ENCODE data around the gene SEPTIN1.

The SEPTIN1 gene, protein sequence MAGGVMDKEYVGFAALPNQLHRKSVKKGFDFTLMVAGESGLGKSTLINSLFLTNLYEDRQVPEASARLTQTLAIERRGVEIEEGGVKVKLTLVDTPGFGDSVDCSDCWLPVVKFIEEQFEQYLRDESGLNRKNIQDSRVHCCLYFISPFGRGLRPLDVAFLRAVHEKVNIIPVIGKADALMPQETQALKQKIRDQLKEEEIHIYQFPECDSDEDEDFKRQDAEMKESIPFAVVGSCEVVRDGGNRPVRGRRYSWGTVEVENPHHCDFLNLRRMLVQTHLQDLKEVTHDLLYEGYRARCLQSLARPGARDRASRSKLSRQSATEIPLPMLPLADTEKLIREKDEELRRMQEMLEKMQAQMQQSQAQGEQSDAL

DNA sequence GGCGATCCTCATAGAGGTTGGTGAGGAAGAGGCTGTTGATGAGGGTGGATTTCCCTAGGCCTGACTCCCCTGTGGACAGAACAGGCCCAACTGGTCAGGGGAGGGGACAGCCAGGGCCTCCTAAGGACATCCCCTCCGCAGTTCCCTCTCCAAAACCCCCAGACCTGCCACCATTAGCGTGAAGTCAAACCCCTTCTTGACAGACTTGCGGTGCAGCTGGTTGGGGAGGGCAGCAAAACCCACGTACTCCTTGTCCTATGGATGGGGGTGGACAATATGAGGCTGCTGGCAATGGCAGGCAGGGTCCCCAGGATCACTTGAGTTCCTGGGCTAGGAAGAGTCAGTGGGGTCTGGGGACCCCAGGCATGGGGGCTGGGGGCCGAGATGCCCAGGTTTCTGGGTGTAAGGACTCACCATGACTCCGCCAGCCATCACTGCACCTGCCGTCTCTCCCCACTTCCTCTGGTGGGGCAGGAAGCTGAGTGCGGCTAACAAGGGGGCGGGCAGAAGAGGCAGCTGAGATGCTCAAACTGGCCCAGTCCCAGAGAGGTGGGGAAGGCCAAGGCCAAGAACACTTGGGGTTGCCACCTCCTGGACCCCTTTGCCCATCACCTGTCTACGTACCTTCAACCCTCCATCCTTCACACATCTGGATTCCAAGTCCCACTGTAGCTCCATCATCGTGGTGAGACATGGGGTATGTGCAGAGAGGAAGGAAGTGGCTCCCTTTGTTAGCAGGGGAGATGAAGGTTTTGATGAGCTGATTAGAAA is at the start of gene SEPTIN1:
SEPTIN1 (minus strand) TSS at position 451 of the 771 bp plus-strand sequence; CDS start at position 432, 19 bp downstream.
- no peak for DNase-seq (ENCODE audit: low spot score)

DNA sequence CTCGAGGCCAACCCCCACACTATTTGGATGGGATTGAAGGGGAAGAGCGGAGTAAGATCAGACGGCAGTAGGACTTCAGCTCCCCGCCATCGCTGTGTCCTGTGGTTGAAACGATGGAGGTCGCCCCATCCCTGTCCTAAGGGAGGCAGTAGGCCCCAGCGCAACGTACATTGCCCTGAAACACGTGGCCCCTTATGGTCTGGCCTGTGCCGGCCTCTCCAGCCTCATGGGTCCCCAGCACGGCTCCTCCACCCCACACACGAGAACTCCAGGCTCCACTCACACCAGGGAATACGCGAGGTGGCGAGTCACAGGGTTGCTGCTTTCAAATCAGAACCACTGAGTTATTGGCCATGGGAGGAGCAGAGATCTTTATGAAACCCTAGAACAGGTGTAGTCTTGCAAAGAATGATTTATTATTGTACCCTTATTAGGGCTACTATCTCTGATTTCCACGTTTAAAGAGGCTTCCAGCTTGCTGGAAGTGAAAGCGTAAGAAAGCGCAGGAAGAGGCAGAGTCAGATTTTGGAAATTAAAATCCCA is 48.1 kb upstream of the SEPTIN1 start:
- no peak for DNase-seq (ENCODE audit: low spot score)

DNA sequence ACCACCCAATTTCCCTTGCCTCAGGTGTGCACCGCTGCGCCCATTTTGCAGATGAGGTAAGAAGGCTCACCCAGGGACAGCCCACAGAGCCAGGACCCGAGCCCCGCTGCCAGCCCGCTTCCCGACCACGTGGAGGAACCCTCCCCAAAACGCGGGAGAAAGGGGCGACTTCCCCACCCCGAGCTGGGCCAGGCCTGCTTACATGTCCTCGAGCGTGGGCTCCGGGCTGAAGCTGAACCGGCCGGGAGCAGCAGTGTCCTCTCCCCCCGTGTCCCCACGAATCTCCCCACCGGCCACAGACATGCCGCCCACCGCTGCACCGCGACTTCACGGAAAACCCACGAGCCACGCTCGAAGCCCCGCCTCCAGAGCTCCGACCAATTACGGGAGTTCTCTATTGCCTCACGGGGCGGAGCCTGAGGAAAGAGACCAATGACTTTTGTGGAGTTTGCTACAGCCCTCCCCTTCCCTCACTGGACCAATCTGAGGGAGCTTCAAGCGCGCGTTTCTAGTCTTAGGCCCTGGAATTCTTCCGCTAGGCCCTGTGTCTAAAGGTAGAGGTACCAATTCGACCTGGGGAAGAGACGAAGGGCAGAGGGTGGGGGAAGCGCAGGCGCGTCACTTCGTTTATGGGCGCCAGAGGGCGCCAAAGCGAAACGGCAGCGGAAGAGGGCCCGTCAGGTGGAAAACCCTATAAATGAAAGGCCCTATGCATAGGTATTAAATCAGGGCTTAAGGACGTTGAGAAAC is 47.5 kb upstream of the SEPTIN1 start, which contains the start of gene DCTPP1:
DCTPP1 (minus strand) TSS at position 353 of the 750 bp plus-strand sequence; CDS start at position 303, 50 bp downstream.
- peak; percentile 92 for DNase-seq (ENCODE audit: low spot score)

DNA sequence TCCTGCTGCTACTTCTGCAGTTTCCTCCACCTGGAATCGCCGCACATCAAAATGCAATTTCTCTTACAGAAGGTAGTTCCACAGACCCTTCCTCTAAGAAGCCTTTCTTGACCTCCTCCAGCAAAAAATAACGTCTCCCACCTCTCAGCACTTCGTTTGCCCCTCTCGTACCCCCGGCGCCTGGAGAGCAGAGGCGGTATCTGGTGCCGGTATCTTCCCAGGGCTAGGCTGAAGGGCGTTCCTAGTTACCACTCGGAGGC is 47.0 kb upstream of the SEPTIN1 start:
- DNase-seq (ENCODE audit: low spot score), result no peak

DNA sequence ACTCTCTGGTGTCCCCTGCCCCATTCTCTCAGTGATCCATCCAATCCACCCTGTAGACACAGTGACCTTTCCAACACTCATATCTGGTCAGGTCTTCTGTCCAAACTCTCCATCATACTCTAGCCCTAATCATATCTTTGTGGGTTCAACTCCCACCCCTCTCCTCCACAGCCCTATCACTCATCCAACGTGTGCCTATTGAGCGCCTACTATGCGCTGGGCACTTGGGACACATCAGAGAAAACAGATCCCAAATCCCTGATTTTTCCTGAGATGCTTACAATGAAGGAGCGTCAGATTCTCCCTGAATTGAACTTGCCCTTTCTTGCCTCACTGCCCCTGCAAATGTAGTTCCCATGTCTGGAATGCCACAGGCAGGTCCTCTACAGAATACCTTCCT is 45.7 kb upstream of the SEPTIN1 start:
- no peak for DNase-seq (ENCODE audit: low spot score)

DNA sequence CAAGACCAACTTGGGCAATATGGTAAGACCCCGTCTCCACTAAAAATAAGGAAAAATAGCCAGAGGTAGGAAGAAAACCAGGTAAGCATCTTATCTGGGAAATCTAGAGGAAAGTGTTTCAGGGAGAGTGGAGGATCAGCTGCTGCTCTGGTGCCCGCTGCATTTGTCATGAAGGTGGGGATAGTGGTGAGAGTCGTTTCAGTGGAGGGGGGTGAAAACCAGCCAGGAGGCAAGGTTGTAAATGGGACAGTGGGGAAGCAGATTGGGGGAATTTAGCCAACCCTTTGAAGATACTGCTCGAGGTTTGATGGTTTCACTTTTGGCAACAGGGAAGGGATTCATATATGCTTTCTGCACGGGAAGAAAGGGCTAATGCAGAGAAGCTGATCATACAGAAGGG is 38.6 kb upstream of the SEPTIN1 start:
- no peak for DNase-seq (ENCODE audit: low spot score)

DNA sequence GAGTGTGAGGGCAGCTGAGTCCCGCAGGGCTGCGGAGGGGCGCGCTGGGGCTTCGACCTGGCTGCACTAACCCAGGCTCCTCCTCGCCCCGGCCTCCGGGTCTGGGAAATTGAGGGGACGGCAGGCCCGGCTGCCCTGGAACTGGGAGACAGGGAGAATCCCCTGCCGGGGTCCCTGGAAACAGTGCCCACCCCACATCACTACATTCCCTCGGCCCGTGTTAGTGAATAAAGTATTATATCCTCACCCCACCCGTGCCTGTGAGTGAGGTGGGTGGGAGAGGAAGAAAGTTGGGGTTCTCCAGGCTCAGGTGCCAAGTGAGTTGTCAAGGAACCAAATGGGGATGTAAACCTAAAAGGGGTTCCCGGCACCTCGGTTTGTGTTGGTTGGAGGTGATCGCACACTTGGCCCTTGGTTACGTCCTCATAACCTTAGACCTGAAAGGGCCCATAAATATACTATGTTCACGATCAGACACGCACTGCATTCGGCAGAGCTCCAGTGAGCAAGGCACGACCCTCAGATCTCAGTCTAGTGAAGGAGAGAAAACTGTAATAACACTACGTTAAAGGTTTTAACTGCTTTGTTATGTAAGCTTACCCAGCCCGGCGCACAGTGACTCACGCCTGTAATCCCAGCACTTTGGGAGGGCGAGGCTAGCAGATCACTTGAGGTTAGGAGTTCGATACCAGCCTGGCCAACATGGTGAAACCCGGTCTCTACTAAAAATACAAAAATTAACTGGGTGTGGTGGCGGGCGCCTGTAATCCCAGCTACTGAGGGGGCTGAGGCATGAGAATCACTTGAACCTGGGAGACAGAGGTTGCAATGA is 36.2 kb upstream of the SEPTIN1 start:
- DNase-seq (ENCODE audit: low spot score), result no peak

DNA sequence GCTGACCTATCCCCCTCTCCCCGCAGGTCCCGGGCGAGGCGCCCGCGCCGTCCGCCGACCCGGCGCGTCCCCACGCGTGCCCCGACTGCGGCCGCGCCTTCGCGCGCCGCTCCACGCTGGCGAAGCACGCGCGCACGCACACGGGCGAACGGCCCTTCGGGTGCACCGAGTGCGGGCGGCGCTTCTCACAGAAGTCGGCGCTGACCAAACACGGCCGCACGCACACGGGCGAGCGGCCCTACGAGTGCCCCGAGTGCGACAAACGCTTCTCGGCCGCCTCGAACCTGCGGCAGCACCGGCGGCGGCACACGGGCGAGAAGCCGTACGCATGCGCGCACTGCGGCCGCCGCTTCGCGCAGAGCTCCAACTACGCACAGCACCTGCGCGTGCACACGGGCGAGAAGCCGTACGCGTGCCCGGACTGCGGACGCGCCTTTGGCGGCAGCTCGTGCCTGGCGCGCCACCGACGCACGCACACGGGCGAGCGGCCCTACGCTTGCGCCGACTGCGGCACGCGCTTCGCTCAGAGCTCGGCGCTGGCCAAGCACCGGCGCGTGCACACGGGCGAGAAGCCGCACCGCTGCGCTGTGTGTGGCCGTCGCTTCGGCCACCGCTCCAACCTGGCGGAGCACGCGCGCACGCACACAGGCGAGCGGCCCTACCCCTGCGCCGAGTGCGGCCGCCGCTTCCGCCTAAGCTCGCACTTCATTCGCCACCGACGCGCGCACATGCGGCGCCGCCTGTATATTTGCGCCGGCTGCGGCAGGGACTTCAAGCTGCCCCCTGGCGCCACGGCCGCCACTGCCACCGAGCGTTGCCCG is 35.4 kb upstream of the SEPTIN1 start:
- DNase-seq (ENCODE audit: low spot score), result peak; percentile 89

DNA sequence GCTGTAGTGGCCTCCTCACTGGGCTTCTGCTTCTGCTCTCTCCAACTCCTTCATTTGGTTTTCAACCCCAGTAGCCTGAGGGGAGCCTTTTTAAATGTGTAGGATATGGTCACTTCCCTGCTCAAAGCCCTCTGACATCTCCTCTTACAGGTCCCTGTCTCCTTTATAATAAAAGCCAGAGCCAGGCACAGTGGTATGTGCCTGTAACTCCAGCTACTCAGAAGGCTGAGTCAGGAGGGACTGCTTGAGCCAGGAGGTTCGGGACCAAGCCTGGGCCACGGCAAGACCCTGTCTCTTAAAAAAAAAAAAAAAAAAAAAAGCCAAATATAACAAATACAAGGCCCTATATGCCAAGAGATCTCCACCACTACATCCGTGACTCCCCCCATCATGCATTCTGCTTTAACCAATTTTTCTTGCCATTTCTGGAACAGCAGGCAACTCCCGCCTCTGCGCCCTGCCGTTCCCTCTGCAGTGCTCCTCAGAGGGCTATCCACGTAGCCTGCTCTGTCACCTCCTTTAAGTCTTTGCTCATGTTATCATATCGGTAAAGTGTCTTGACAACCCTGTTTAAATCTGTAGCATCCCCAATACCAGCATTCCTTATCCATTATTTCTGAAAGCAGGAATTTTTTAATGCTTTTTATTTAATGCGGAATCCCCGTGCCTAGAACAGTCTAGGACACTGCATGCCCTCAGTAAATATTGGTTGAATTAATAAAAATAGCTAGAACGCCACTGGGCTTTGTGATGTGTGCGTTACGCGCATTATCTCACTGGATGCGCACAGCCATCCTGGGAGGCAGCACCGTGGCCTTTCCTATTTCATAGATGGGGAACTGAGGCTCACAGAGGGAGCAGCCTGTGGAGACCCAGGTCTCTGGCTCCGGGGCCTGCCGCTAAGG is 34.5 kb upstream of the SEPTIN1 start:
- DNase-seq (ENCODE audit: low spot score), result no peak

DNA sequence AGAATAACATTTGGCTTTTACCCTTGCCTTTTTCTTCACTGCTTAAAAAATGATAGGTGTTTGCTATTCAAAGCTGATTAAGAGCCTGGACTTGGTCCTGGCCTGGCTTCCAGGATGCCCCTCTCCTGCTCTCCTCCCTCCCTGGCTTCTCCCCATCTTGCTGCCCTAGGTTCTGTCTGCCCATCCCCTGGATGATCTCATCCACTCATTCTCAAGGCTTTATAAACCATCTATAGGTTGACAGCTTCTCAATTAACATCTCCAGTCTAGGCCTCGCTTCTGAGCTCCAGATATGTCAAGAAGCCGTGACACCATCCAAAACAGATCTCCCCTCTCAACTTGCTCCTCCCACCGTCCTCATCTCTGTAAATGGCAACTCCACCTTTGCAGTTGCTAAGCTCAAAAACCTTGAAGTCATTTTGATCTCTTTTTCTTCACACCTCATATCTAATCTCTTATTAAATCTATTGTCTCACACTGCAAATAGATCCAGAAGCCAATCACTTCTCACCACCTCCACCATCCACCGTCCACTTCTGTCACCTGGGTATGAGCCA is 33.8 kb upstream of the SEPTIN1 start:
- DNase-seq (ENCODE audit: low spot score), result no peak

DNA sequence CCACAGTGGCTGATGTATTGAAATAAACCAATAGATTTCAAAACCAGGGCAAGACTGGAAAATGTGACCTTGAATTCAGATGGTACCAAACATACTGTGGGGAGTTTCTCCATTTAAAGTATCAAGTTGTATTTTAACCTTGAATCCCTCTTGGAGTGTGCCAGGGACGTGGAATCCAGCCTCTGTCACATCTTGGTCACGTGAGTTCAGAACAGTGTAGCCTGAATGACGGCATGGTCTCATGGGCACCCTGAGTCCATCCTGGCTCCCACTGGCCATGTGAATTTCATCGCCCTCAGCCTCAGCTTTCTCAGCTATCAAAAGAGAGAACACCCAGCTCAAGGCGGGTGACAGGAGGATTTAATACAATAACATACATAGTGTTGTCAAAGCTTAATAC is 31.8 kb upstream of the SEPTIN1 start:
- DNase-seq (ENCODE audit: low spot score), result no peak

DNA sequence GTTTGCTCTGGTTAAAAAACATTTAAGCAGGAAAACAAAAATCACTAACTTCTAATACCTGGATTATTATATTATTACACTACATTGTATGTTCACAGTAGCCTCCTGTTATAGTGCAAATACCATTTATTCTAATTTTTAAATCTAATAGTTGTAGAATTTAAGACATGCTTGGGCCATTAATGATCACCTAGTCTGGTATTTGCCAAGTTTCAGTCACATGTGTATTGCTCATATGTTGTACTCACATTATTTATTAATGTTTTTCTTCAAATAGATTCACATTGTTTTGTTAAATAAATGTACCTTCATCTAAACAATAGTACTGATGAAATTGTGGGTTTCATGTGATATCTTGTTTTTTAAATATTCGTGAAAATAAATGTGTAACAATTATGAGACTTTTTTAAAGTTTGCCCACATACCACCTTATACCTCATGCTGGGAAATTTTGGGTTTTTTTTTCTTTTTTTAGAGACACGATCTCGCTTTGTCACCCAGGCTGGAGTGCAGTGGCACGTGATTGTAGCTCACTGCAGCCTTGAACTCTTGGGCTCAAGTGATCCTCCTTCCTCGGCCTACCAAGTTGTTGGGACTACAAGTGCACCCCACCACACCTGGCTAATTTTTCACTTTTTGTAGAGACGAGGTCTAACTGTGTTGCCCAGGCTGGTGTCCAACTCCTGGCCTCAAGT is 30.9 kb upstream of the SEPTIN1 start:
- DNase-seq (ENCODE audit: low spot score), result no peak

DNA sequence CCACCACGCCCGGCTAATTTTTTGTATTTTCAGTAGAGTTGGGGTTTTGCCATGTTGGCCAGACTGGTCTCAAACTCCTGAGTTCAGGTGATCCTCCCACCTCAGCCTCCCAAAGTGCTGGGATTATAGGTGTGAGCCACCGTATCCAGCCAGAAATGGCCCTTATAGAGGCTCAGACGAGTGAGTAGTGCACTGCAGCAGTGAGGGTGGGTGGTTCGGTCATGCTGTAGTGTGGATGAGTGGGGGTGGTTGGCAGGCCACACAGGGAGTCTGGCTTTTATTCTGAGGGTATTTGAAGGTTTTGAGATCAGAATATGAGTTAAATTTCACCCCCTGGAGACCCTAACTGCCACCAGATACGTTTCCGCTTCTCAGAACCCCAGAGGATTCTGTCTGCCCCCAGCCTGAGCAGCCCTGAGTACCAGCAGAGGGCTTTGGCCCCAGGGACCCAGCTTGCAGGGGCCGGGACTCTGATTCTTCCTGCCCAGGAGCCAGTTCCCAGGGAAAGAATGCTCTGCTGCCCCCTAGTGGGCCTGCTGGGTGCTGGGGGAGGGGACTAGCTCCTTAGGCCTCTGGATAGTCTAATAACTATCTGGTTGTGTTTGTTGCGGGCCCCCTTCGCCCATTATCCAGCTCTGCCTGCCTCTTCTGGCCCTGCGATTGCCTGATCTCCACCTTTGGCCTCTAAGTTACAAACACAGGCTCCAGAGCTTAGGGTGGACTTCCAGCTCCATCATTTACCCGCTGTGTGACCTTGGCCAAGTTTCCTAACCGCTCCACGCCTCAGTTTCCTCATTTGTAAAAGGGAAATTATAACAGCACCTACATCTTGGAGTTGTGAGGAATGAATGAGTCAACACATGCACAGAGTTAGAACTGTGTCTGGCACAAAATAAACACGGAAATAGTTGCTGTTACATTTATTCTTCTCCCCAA is 27.0 kb upstream of the SEPTIN1 start:
- peak; percentile 92 for DNase-seq (ENCODE audit: low spot score)

DNA sequence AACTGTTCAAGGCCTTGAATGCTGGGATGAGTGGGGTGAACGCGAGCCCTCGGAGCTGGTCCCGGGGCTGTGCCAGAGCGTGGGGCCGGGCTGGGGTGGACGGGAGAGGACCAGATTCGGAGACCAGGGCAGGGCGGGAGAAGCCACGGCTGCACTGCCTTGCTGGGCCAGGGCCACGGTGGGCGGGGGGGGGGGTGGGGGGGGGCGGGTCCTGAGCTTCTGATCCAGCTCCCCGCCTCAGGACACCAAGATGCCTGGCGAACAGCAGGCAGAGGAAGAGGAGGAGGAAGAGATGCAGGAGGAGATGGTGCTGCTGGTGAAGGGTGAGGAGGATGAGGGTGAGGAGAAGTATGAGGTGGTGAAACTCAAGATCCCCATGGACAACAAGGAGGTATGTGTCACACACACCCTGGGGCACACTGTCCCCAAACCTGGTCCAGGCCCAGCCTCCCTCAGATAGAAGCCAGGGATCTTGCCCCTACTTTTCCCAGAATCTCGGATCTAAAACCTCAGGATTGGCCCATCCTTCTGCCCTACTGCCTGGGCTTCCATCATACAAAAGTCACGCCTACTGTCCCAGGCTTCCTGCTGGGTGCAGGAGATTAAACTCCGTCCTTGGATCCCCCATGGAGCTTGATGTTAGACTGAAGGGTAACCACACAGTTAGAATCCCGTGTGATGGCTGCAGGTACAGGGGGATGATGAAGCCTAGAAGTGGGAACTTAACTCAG is 25.6 kb upstream of the SEPTIN1 start:
- DNase-seq (ENCODE audit: low spot score), result no peak

DNA sequence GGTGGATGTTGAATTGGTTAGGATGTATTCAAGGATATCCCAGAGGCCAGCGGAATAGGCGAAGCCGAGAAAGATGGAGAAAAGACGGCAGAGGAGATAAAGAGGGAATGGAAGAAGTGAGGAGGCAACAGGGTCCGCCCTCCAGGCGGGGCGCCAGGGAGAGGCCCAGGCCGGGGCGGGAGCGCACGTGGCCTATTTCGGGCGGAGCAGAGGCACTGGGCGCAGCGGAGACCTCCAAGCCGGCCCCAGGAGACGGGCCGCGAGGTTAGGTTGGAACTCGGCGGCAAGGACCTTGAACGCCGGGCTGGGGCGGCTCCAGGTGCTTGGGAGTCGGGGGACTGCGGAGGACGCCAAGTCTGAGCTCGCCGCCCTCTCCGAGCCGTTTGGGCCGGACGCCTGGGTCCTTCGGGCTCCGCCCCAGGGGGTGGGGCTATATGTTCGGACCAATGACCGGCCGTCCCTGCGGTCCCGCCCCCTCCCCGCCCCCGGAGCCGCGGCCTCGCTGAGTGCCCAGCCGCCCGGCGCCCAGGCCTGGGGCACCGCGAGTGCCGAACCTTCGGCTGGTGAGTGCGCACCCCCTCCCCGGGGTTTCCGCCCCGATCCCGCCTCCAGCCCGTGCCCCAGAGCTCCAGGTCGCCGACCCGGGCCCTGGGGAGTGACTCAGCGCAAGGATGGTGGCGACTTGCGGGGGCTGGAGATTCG is 24.9 kb upstream of the SEPTIN1 start, which contains the start of gene ZNF771:
ZNF771 (plus strand) TSS at position 505 of the 702 bp plus-strand sequence. CDS start 448 bp downstream, outside the sequence.
- DNase-seq (ENCODE audit: low spot score), result peak; percentile 96

DNA sequence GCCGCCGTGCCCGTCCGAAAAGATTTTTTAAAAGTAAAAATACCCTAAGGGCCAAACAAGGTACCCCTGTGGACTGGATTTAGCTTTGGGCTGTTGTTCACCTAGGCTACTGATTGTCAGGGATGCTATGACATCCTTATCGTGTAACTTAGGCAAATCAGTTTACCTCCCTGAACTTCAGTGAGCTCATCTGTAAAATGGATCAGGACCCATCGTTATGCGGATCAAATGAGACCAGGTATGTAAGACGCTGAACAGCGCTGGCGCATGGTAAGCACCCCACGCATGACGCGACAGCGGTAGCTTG is 24.4 kb upstream of the SEPTIN1 start:
- no peak for DNase-seq (ENCODE audit: low spot score)

All from left forelimb (tissue), 1 donor.